HEK293 (cell line): ENCODE data around the gene UNC80.
A peak's percentile ranks its signal among the peaks of the same experiment; 100 is the strongest.

Experiments used
- CTCF ChIA-PET: fragments of 350-600 bp; formaldehyde crosslinking; extraction: SDS; loops from one replicate; lab custom pipeline; 2021; ENCODE audit warnings: antibody characterized with exemption; lab: Yijun Ruan, JAX
- POLR2A ChIA-PET: fragments of 300-600 bp; formaldehyde crosslinking; extraction: SDS; loops from one replicate; lab custom pipeline; 2020; ENCODE audit warnings: antibody characterized with exemption, inconsistent platforms; lab: Yijun Ruan, JAX
- H3K27ac ChIP-seq: fragments of 200-500 bp; sonication (Bioruptor generic); 2 replicates; pipeline ENCODE4 v1.5.1; 2014; ENCODE audit warnings: low read depth, low read length, control low read depth, inconsistent platforms; ENCODE audit errors: extremely low read depth
- H3K36me3 ChIP-seq, 2 experiments: fragments of 200-500 bp in 1 of 2; sonication (Bioruptor generic) in 1 of 2; 1 replicate in 1 of 2; 2 replicates in 1 of 2; pipeline ENCODE4 v1.5.1; 2014 to 2017; ENCODE audit warnings: inconsistent platforms in 2 of 2, low read length in 2 of 2; ENCODE audit not compliant: control insufficient read depth in 2 of 2, insufficient read depth in 1 of 2
- H3K4me1 ChIP-seq: fragments of 200-500 bp; sonication (Bioruptor generic); 2 replicates; pipeline ENCODE4 v1.5.1; 2014; ENCODE audit warnings: mild to moderate bottlenecking, low read length, inconsistent platforms; ENCODE audit not compliant: control insufficient read depth, insufficient read depth
- H3K4me3 ChIP-seq: 2 replicates; pipeline ENCODE4 v1.5.1; 2011; ENCODE audit warnings: low read depth, mild to moderate bottlenecking, control low read depth, low read length, moderate library complexity
- H3K9me3 ChIP-seq: fragments of 200-500 bp; sonication (Bioruptor generic); 2 replicates; pipeline ENCODE4 v1.5.1; 2014; ENCODE audit warnings: low read depth, low read length, inconsistent platforms; ENCODE audit not compliant: control insufficient read depth, insufficient read depth
- KLF16 ChIP-seq: fragments of 450-650 bp; formaldehyde crosslinking; IDR thresholded peaks from 2 replicates; pipeline ENCODE4 v1.5.1; 2017; ENCODE audit warnings: missing biosample characterization, missing genetic modification characterization
- KLF17 ChIP-seq: fragments of 450-650 bp; formaldehyde crosslinking; IDR thresholded peaks from 2 replicates; pipeline ENCODE4 v1.5.1; 2016; ENCODE audit warnings: missing biosample characterization, missing genetic modification characterization
- MEIS1 ChIP-seq: sonication (generic); formaldehyde crosslinking; IDR thresholded peaks from 2 replicates; pipeline ENCODE4 v1.8.1; 2022; ENCODE audit warnings: missing genetic modification reagents, mild to moderate bottlenecking, borderline replicate concordance
- OSR2 ChIP-seq: fragments of 450-650 bp; formaldehyde crosslinking; IDR thresholded peaks from 2 replicates; pipeline ENCODE4 v1.5.1; 2016; ENCODE audit warnings: missing biosample characterization, missing genetic modification characterization
- PBX3 ChIP-seq: sonication (generic); formaldehyde crosslinking; IDR thresholded peaks from 2 replicates; pipeline ENCODE4 v1.8.1; 2022; ENCODE audit warnings: mild to moderate bottlenecking, moderate library complexity, missing genetic modification reagents
- SCRT2 ChIP-seq: fragments of 450-650 bp; formaldehyde crosslinking; IDR thresholded peaks from 2 replicates; pipeline ENCODE4 v1.5.1; 2016; ENCODE audit warnings: missing biosample characterization, missing genetic modification characterization
- SETDB1 ChIP-seq: IDR thresholded peaks from one replicate; pipeline ENCODE4 v1.6.1; 2017; ENCODE audit warnings: mild to moderate bottlenecking, low read length, moderate library complexity, mixed read lengths; ENCODE audit not compliant: insufficient read length
- WT1 ChIP-seq: fragments of 450-650 bp; formaldehyde crosslinking; IDR thresholded peaks from 2 replicates; pipeline ENCODE4 v1.5.1; 2016; ENCODE audit warnings: missing biosample characterization, missing genetic modification characterization
- ZBTB10 ChIP-seq: fragments of 450-650 bp; formaldehyde crosslinking; IDR thresholded peaks from 2 replicates; pipeline ENCODE4 v1.5.1; 2016; ENCODE audit warnings: missing biosample characterization, missing genetic modification characterization
- ZBTB17 ChIP-seq: fragments of 450-650 bp; formaldehyde crosslinking; IDR thresholded peaks from 2 replicates; pipeline ENCODE4 v1.5.1; 2016; ENCODE audit warnings: missing biosample characterization, missing genetic modification characterization
- ZBTB20 ChIP-seq: fragments of 450-650 bp; formaldehyde crosslinking; IDR thresholded peaks from 2 replicates; pipeline ENCODE4 v1.5.1; 2016; ENCODE audit warnings: missing biosample characterization, missing genetic modification characterization
- ZBTB48 ChIP-seq: fragments of 450-650 bp; formaldehyde crosslinking; IDR thresholded peaks from 2 replicates; pipeline ENCODE4 v1.5.1; 2016; ENCODE audit warnings: missing biosample characterization, missing genetic modification characterization
- ZEB2 ChIP-seq: fragments of 450-650 bp; formaldehyde crosslinking; IDR thresholded peaks from 2 replicates; pipeline ENCODE4 v1.5.1; 2016; ENCODE audit warnings: missing biosample characterization, missing genetic modification characterization
- ZNF19 ChIP-seq: fragments of 450-650 bp; formaldehyde crosslinking; IDR thresholded peaks from 2 replicates; pipeline ENCODE4; 2016; ENCODE audit warnings: missing biosample characterization, missing genetic modification characterization, low read depth
- ZNF24 ChIP-seq: fragments of 450-650 bp; formaldehyde crosslinking; IDR thresholded peaks from 2 replicates; pipeline ENCODE4 v1.5.1; 2016; ENCODE audit warnings: missing biosample characterization, missing genetic modification characterization
- ZNF280D ChIP-seq: fragments of 450-650 bp; formaldehyde crosslinking; IDR thresholded peaks from 2 replicates; pipeline ENCODE4 v1.5.1; 2016; ENCODE audit warnings: missing biosample characterization, missing genetic modification characterization
- ZNF426 ChIP-seq: fragments of 450-650 bp; formaldehyde crosslinking; IDR thresholded peaks from 2 replicates; pipeline ENCODE4 v1.5.1; 2017; ENCODE audit warnings: missing biosample characterization, missing genetic modification characterization, mild to moderate bottlenecking, inconsistent platforms, moderate library complexity
- ZNF585B ChIP-seq: fragments of 450-650 bp; formaldehyde crosslinking; IDR thresholded peaks from 2 replicates; pipeline ENCODE4 v1.5.1; 2016; ENCODE audit warnings: missing biosample characterization, missing genetic modification characterization
- ZNF600 ChIP-seq: fragments of 450-650 bp; formaldehyde crosslinking; IDR thresholded peaks from 2 replicates; pipeline ENCODE4 v1.5.1; 2016; ENCODE audit warnings: missing biosample characterization, missing genetic modification characterization
- ZNF624 ChIP-seq: fragments of 450-650 bp; formaldehyde crosslinking; IDR thresholded peaks from 2 replicates; pipeline ENCODE4 v1.5.1; 2017; ENCODE audit warnings: missing biosample characterization, missing genetic modification characterization
- ZNF629 ChIP-seq: fragments of 450-650 bp; formaldehyde crosslinking; IDR thresholded peaks from 2 replicates; pipeline ENCODE4 v1.5.1; 2017; ENCODE audit warnings: missing biosample characterization, missing genetic modification characterization
- ZNF660 ChIP-seq: fragments of 450-650 bp; IDR thresholded peaks from 2 replicates; pipeline ENCODE4 v1.5.1; 2018; ENCODE audit warnings: missing biosample characterization, mild to moderate bottlenecking, missing genetic modification characterization

Gene UNC80

GRCh38 chr2:209771474-209772289 is at the start of gene UNC80 (continued):
- TF ChIP-seq PBX3 (CRISPR knock-in tag) (peak; percentile 95), MEIS1 (CRISPR knock-in tag) (peak; percentile 21; the same call in 1 of the 2 replicates), ZNF660 (peak; percentile 26; the same call in 1 of the 2 replicates), ZBTB17 (tag by site-specific recombination) (peak; percentile 81)

GRCh38 chr2:209726311-209726710 is 45.3 kb upstream of the UNC80 start:
- ChIA-PET CTCF (no interaction called here), POLR2A (no interaction called here)
- Histone ChIP-seq H3K4me1 (no peaks in the 10 kb centered on the region), H3K27ac (no peak overlapping the region), H3K36me3 (no peaks in the 10 kb centered on the region), H3K4me3 (no peak overlapping the region), H3K9me3 (no peaks in the 10 kb centered on the region)
- no peak for TF ChIP-seq ZNF624 (tag by site-specific recombination)
- no peak for TF ChIP-seq ZNF19 (tag by site-specific recombination)
- no peak for TF ChIP-seq KLF16 (tag by site-specific recombination)
- TF ChIP-seq SCRT2 (tag by site-specific recombination): no peak
- no peak for TF ChIP-seq OSR2 (tag by site-specific recombination)
- no peak for TF ChIP-seq ZNF600 (tag by site-specific recombination)
- no peak for TF ChIP-seq ZNF629
- no peak for TF ChIP-seq ZNF24 (tag by site-specific recombination)
- no peak for TF ChIP-seq ZBTB48
- TF ChIP-seq WT1 (tag by site-specific recombination): no peak
- TF ChIP-seq ZNF426 (tag by site-specific recombination): no peak
- TF ChIP-seq KLF17 (tag by site-specific recombination): no peak

GRCh38 chr2:209727077-209727476 is 44.6 kb upstream of the UNC80 start:
- no peak overlapping the region for H3K4me3 ChIP-seq
- ChIA-PET CTCF (no interaction called here), POLR2A (no interaction called here)
- TF ChIP-seq SETDB1 (no peak), ZNF280D (tag by site-specific recombination) (no peak), ZBTB20 (tag by site-specific recombination) (no peak), ZNF585B (tag by site-specific recombination) (no peak), ZEB2 (tag by site-specific recombination) (no peak), ZBTB10 (no peak)
- H3K4me1 ChIP-seq: no peaks in the 10 kb centered on the region
- no peak overlapping the region for H3K27ac ChIP-seq
- H3K36me3 ChIP-seq: no peaks in the 10 kb centered on the region
- no peaks in the 10 kb centered on the region for H3K9me3 ChIP-seq
